GM12878 (cell line): ENCODE data around the gene PFKL. TPM values are rescaled to one million over a fixed set of nuclear protein-coding genes. Genes with fewer than 3 reads are reported as not detected.

Experiments used
- ATAC-seq: fragments of 200-7000 bp; cut with Tn5 transposase; 3 replicates; pipeline ENCODE4 v1.9.1; 2020; ENCODE audit warnings: mild to moderate bottlenecking, moderate library complexity
- BruUV-seq: library from RNA; stranded (reverse); fragments of 400-500 nt; replicated peaks from 2 replicates; lab custom pipeline; 2021; lab: Mats Ljungman, UMichigan
- CTCF ChIA-PET: fragments of 300-600 bp; sonication (Branson Sonifier 250); formaldehyde crosslinking; extraction: SDS; loops from one replicate; lab custom pipeline; 2021; ENCODE audit warnings: inconsistent platforms; lab: Yijun Ruan, JAX
- POLR2A ChIA-PET: fragments of 350-600 bp; formaldehyde crosslinking; extraction: SDS; loops from one replicate; lab custom pipeline; 2021; ENCODE audit warnings: inconsistent platforms; lab: Charles Lee
- RAD21 ChIA-PET: fragments of 300-600 bp; sonication (Branson Sonifier 250); formaldehyde crosslinking; loops from one replicate; lab custom pipeline; 2023; ENCODE audit warnings: antibody characterized with exemption; ENCODE audit not compliant: unreplicated experiment; lab: Charles Lee
- SMC1A ChIA-PET: fragments of 300-600 bp; sonication (Branson Sonifier 250); formaldehyde crosslinking; loops from one replicate; lab custom pipeline; 2023; ENCODE audit not compliant: unreplicated experiment, uncharacterized antibody; lab: Charles Lee
- DNase-seq: peaks from one replicate; pipeline ENCODE4 v3.0.0-alpha.2; 2011; ENCODE audit warnings: low read depth, low spot score
- FAIRE-seq: peaks from 3 replicates; lab custom pipeline; 2011; peaks lifted over from hg19 to GRCh38; lab: Jason Lieb, UNC
- H2AFZ ChIP-seq: 2 replicates; pipeline ENCODE4 v1.6.0; 2011; ENCODE audit warnings: low read depth, low read length, control low read depth; ENCODE audit not compliant: control insufficient read depth
- H3K27ac ChIP-seq: 2 replicates; pipeline ENCODE4 v1.5.1; 2011; ENCODE audit warnings: control low read depth; ENCODE audit not compliant: control insufficient read depth, insufficient read depth
- H3K27me3 ChIP-seq, 2 experiments: replicated peaks in 1 of 2; 2 replicates each; pipeline versions ENCODE4 v1.6.0 to v1.6.1; 2011; ENCODE audit warnings: low read length in 1 of 2; ENCODE audit not compliant: control insufficient read depth in 2 of 2, insufficient read depth in 2 of 2
- H3K36me3 ChIP-seq, 2 experiments: 2 replicates each; pipeline ENCODE4 v1.5.1; 2011; ENCODE audit warnings: low read length in 1 of 2; ENCODE audit not compliant: control insufficient read depth in 2 of 2, insufficient read depth in 2 of 2
- H3K4me1 ChIP-seq: 2 replicates; pipeline ENCODE4 v1.6.1; 2011; ENCODE audit warnings: mild to moderate bottlenecking, low read length, moderate library complexity, mixed read lengths; ENCODE audit not compliant: control insufficient read depth, insufficient read depth
- H3K4me2 ChIP-seq: 2 replicates; pipeline ENCODE4 v1.6.0; 2011; ENCODE audit warnings: control low read depth; ENCODE audit not compliant: control insufficient read depth, insufficient read depth
- H3K4me3 ChIP-seq: fragments of 200-600 bp; sonication (generic); 2 replicates; pipeline ENCODE4 v1.5.1; 2016
- H3K79me2 ChIP-seq: 2 replicates; pipeline ENCODE4 v1.6.0; 2011; ENCODE audit warnings: low read length; ENCODE audit not compliant: control insufficient read depth, insufficient read depth
- H3K9ac ChIP-seq: 2 replicates; pipeline ENCODE4 v1.8.0; 2011; ENCODE audit warnings: low read length, control low read depth, mixed read lengths; ENCODE audit not compliant: control insufficient read depth, insufficient read depth
- H3K9me3 ChIP-seq: replicated peaks from 3 replicates; pipeline ENCODE4 v1.5.1; 2011; ENCODE audit warnings: mild to moderate bottlenecking, low read length; ENCODE audit not compliant: control insufficient read depth, insufficient read depth
- H4K20me1 ChIP-seq: 2 replicates; pipeline ENCODE4 v1.6.0; 2011; ENCODE audit not compliant: control insufficient read depth, insufficient read depth
- CEBPB ChIP-seq, 2 experiments: fragments of 150-350 bp in 1 of 2; IDR thresholded peaks; 2 replicates each; pipeline ENCODE4 v1.6.1; 2012 to 2014; ENCODE audit warnings: low read depth in 2 of 2, low read length in 2 of 2, borderline replicate concordance in 1 of 2, inconsistent platforms in 1 of 2
- ETV6 ChIP-seq, 2 experiments: fragments of 450-650 bp in 1 of 2; IDR thresholded peaks in 1 of 2; conservative IDR thresholded peaks in 1 of 2; 2 replicates each; pipeline ENCODE4 v1.6.1; 2014; ENCODE audit warnings: antibody characterized with exemption in 1 of 2, borderline replicate concordance in 1 of 2, low read depth in 1 of 2, mild to moderate bottlenecking in 1 of 2, moderate library complexity in 1 of 2
- KAT2A ChIP-seq: conservative IDR thresholded peaks from 2 replicates; pipeline ENCODE4 v1.6.1; 2011; ENCODE audit warnings: low read depth, low read length; ENCODE audit not compliant: control insufficient read depth
- NFYA ChIP-seq: IDR thresholded peaks from 2 replicates; pipeline ENCODE4 v1.6.1; 2011; ENCODE audit warnings: low read depth, mild to moderate bottlenecking, low read length, improper control_type of control experiment, borderline replicate concordance
- RCOR1 ChIP-seq: conservative IDR thresholded peaks from 2 replicates; pipeline ENCODE4 v1.6.1; 2012; ENCODE audit warnings: low read depth, low read length, improper control_type of control experiment
- SIN3A ChIP-seq: IDR thresholded peaks from 2 replicates; pipeline ENCODE4 v1.6.1; 2012; ENCODE audit warnings: low read depth, low read length, improper control_type of control experiment
- SPI1 ChIP-seq: IDR thresholded peaks from 2 replicates; pipeline ENCODE4 v1.6.1; 2011; ENCODE audit warnings: low read depth, mild to moderate bottlenecking, low read length, moderate library complexity, borderline replicate concordance; ENCODE audit not compliant: insufficient read depth
- TCF7 ChIP-seq: IDR thresholded peaks from 2 replicates; pipeline ENCODE4 v1.6.1; 2014; ENCODE audit warnings: antibody characterized with exemption, borderline replicate concordance
- WGBS: methylation state at CpG from one replicate; pipeline ENCODE4 v1.1.6; 2016; ENCODE audit warnings: low lambda C conversion rate; ENCODE audit not compliant: insufficient replicate concordance, insufficient coverage; ENCODE audit errors: missing lambda C conversion rate; 5-methylcytosine and 5-hydroxymethylcytosine counted together
- in situ Hi-C: fragments of 300-500 bp; cut with MboI; formaldehyde crosslinking; loops from 9 replicates; pipeline ENCODE4 v1.14.3; 2018; ENCODE audit warnings: mixed read lengths
- intact Hi-C: fragments of 100-400 bp; cut with micrococcal nuclease; formaldehyde crosslinking; loops from one replicate; pipeline ENCODE4 v1.14.2; 2022; ENCODE audit not compliant: unreplicated experiment
- polyA plus RNA-seq, 11 experiments: library from polyadenylated mRNA; depleted of rRNA in 4 of 11; unstranded in 6 of 11; stranded (reverse) in 5 of 11; fragments of >200 nt; fragmentation: Nextera tagmentation in 4 of 11; fragmentation: Illumina TruSeq in 1 of 11; extraction: Ambion mirVana in 4 of 11; extraction: Trizol in 1 of 11; gene quantifications; 1 replicate in 1 of 11; 2 replicates in 10 of 11; pipeline versions ENCODE4 v1.2.1 to v1.2.3, GENCODE V29; 2011 to 2016; ENCODE audit warnings: inconsistent platforms in 2 of 11, missing spikeins in 2 of 11, low read depth in 1 of 11
- total RNA-seq, 4 experiments: library from RNA; depleted of rRNA in 3 of 4; stranded (reverse); fragments of >200 nt in 3 of 4; fragmentation: Illumina TruSeq in 1 of 4; extraction: Trizol in 1 of 4; gene quantifications; 2 replicates each; pipeline versions ENCODE4 v1.2.1 to v1.2.3, GENCODE V29; 2013 to 2021

The PFKL gene
- total and polyA plus RNA-seq, 10 of the 15 experiments (the other 5 are each of a cell fraction or from before 2014, with no cell fraction given), result 1.2 to 192 (median 112) TPM

- no peak for FAIRE-seq
- Histone ChIP-seq H3K36me3 (peaks cover 0 to 9% of the 10 kb centered on the region in 2 experiments; a peak in 3 of 4 replicates), H3K27me3 (no peaks in the 10 kb centered on the region), H4K20me1 (no peaks in the 10 kb centered on the region; the same call in 1 of the 2 replicates), H2AFZ (no peak overlapping the region), H3K79me2 (peaks cover 48% of the 10 kb centered on the region), H3K4me3 (no peak overlapping the region), H3K27ac (no peak overlapping the region), H3K4me2 (no peak overlapping the region), H3K9me3 (no peaks in the 10 kb centered on the region), H3K4me1 (peaks cover 11% of the 10 kb centered on the region), H3K9ac (no peak overlapping the region; the same call in 1 of the 2 replicates)
- no TSS peak for BruUV-seq
- POLR2A ChIA-PET, result no interaction called here
- CTCF ChIA-PET, result interaction anchor here (1.5 kb wide), 1 partner anchor 10 kb away, joined by 3 read pairs; no protein-coding TSS in a partner anchor
- ATAC-seq, result no peak
- SMC1A ChIA-PET, result interaction anchor here (1.1 kb wide), 1 partner anchor 174 kb away, joined by 3 read pairs; no protein-coding TSS in a partner anchor
- no peak for DNase-seq
- RAD21 ChIA-PET, result interaction anchor here (2.0 kb wide), 1 partner anchor 10 kb away, joined by 9 read pairs; no protein-coding TSS in a partner anchor
- intact Hi-C loops, result no loop called here
- no peak for TF ChIP-seq RCOR1
- TF ChIP-seq SPI1, result peak; percentile 57; the same call in 1 of the 2 replicates
- TF ChIP-seq ETV6 (conservative IDR thresholded peaks at IDR 0.05 in 1 of 2, IDR thresholded peaks at IDR 0.05 in 1 of 2; ENCODE audit: borderline replicate concordance in 1 of 2, low read depth in 1 of 2), result no peak
- 75% methylated on average over 9 of the region's 9 CpGs for WGBS
- in situ Hi-C loops, result no loop called here
Measured at GRCh38 chr21:44305691-44306090, 5.8 kb downstream of the PFKL start.

DNA sequence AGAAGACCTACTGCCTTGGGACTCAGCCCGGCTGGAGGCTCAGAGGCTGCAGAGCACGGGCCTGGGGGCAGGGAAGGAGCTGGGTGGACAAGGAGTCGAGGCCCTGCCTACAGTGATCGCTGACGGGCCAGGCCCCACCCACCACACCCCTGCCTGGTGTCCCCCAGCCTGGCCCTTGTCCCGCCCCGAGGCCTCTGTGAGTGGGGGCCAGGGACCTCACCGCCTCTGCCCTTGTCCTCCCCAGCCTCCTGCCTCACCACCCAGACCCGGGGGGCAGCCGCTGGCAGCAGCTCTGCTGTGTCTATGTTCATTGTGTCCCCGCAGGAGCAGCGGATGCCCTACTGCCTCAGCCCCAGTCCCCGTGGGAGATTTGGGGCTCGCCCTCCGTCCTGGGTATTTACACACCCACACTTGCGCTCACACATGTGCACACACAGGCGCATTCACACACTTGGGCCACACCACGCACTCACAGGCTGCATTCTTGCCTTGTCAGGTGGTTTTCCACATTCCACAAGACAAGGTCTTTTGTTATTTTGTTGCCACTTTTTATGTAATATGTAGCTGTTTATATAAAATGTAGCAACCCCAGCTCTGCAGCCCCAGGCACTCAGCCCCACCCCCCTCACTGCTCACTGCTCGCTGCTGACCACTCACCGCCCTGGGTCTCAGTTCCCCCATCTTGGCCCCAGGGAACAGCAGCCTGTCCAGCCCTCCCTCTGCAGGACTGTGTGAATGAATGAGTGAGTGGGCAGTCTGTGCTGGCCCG is 7.3 kb downstream of the PFKL start:
- H3K36me3 ChIP-seq, result peaks cover 5 to 18% of the 10 kb centered on the region in 2 experiments; a peak in 3 of 4 replicates
- H4K20me1 ChIP-seq, result no peaks in the 10 kb centered on the region; the same call in 1 of the 2 replicates
- intact Hi-C loops, result no loop called here

More for the DNA sequence above, 7.3 kb downstream of the PFKL start:
- H3K4me2 ChIP-seq, result no peak overlapping the region
- no peaks in the 10 kb centered on the region for H3K9me3 ChIP-seq
- ChIA-PET RAD21 (no interaction called here), SMC1A (no interaction called here), POLR2A (interaction anchor here (0.6 kb wide), 1 partner anchor 464 kb away, joined by 3 read pairs; no protein-coding TSS in a partner anchor), CTCF (interaction anchor here (1.4 kb wide), 1 partner anchor 9 kb away, joined by 4 read pairs; no protein-coding TSS in a partner anchor)
- peaks cover 5% of the 10 kb centered on the region for H3K4me1 ChIP-seq
- BruUV-seq, result no TSS peak
- in situ Hi-C loops, result no loop called here
- H3K9ac ChIP-seq, result no peak overlapping the region
- no peak overlapping the region for H2AFZ ChIP-seq
- FAIRE-seq, result no peak
- 95% methylated on average over 20 of the region's 21 CpGs for WGBS
- no peak overlapping the region for H3K4me3 ChIP-seq
- TF ChIP-seq KAT2A, result no peak
- TF ChIP-seq TCF7, result no peak
- TF ChIP-seq SIN3A, result no peak
- TF ChIP-seq CEBPB (IDR thresholded peaks at IDR 0.05; ENCODE audit: borderline replicate concordance in 1 of 2, low read depth in 2 of 2, low read length in 2 of 2), result no peak
- no peak for TF ChIP-seq NFYA
- TF ChIP-seq, all 136 proteins: peak for 0
- Histone ChIP-seq H3K27ac (no peak overlapping the region), H3K79me2 (peaks cover 34% of the 10 kb centered on the region), H3K27me3 (no peaks in the 10 kb centered on the region)
- DNase-seq (no peak), ATAC-seq (no peak)
